ENCODE measurements around the gene PLEKHG5. TPM values are rescaled to one million over a fixed set of nuclear protein-coding genes. Genes with fewer than 3 reads are reported as not detected.
A peak's percentile ranks its signal among the peaks of the same experiment; 100 is the strongest.

Gene PLEKHG5
- total and polyA plus RNA-seq, 2 experiments from 2014 or later = 9.6 to 34.8 TPM

DNA sequence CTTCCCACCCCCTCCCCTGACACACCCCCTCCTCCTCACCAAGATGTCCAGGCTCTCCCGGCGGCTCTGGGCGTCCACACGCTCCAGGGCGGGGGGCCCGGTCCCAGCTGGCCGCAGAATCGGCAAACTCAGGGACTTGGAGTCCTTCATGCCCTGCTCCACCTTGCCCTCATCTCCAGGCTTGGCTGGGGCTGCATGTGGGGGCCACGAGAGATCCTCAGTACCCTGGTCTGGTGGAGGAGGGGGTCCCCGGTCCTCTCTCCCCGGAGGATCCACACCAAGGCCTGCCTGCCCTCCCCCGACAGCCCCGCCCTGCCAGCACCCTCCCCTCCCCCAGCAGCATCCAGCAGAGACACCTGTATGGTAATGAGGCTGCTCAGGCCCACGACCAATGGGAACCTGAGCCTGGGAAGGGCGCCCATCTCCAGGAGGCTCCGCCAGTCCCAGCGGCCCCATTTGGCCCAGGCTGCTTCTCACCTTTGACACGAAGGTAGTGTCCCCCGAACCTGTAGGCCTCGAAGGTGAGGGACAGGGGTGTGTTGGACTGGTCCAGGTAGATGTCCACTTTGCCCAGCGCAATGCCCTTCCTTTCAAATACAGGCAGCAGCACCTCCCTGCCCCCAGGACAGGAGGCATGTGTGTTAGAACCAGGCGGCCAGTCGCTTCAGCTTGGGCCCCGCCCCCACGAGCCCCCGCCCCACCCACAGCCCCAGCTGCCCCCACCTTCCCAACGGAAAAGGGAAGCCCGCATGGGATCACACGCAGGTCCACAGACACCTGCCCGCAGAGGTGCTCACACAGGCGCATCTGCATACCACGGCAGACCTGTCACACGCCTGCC is 17.3 kb downstream of the PLEKHG5 start:
- H3K27me3 ChIP-seq = no peaks in the 10 kb centered on the region
- no peak for DNase-seq (ENCODE audit: low read depth in 1 of 2, low spot score in 1 of 2)
- no peaks in the 10 kb centered on the region for H3K9me3 ChIP-seq (ENCODE audit: low read depth)
- no peak overlapping the region for H3K27ac ChIP-seq
- no peak for TF ChIP-seq CTCF (IDR thresholded peaks at IDR 0.05; ENCODE audit: low read depth, low read length)
- H3K36me3 ChIP-seq = peaks cover 7% of the 10 kb centered on the region
- H3K4me3 ChIP-seq = no peak overlapping the region
- no peaks in the 10 kb centered on the region for H3K4me1 ChIP-seq (ENCODE audit: low read depth)

- Histone ChIP-seq H3K4me3 (no peak overlapping the region), H3K27ac (no peak overlapping the region), H3K4me1 (ENCODE audit: low read depth) (no peaks in the 10 kb centered on the region), H3K9me3 (ENCODE audit: low read depth) (no peaks in the 10 kb centered on the region), H3K27me3 (no peaks in the 10 kb centered on the region), H3K36me3 (peaks cover 7% of the 10 kb centered on the region)
- no peak for TF ChIP-seq CTCF (IDR thresholded peaks at IDR 0.05; ENCODE audit: low read depth, low read length)
- no peak for DNase-seq (ENCODE audit: low read depth in 1 of 2, low spot score in 1 of 2)
Observed at GRCh38 chr1:6473156-6473555, 18.3 kb downstream of the PLEKHG5 start.

DNA sequence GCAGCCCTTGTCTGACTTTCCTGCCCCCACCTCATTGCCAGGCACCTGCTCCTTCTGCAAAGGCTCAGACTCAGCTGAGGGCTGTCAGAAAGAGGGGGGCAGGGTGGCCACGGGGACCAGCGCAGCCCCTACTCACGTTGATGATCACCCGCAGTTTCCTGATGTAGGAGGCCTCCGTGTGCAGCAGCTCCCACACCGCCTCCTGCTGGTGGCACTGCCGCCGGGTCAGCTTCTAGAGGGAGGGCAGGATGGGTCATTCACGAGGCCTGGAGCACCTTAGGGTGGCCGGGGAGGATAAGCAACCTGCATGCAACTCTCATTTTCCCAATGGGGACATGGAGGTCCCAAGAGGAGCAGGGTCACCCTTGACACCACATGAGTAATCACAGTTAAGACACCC is 19.1 kb downstream of the PLEKHG5 start:
- no peaks in the 10 kb centered on the region for H3K27me3 ChIP-seq
- DNase-seq (ENCODE audit: low read depth in 1 of 2, low spot score in 1 of 2) = no peak
- no peaks in the 10 kb centered on the region for H3K9me3 ChIP-seq (ENCODE audit: low read depth)
- H3K27ac ChIP-seq = no peak overlapping the region
- peaks cover 7% of the 10 kb centered on the region for H3K36me3 ChIP-seq
- H3K4me3 ChIP-seq = no peak overlapping the region
- peak; percentile 34 for TF ChIP-seq CTCF (IDR thresholded peaks at IDR 0.05; ENCODE audit: low read depth, low read length)
- H3K4me1 ChIP-seq (ENCODE audit: low read depth) = no peaks in the 10 kb centered on the region

DNA sequence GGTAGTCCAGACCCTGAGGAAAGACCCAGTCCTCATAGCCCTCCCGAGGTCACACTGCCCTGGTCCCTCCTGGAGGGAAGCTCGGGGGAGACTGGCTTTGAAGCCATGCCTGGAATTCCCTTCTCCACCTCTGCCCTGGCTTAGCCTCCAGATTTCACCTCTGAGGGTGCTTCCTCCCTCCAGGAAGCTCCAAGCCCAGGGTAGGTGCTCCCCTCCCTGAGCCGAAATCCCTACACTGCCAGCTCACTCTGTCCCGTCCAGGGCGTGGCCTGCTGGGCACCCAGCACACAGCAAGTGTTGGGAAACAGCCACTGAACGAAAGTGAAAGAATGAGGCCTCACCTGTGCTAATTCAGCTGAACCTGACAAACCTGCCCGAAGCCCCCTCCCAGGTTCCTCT is 19.5 kb downstream of the PLEKHG5 start:
- Histone ChIP-seq H3K4me1 (ENCODE audit: low read depth) (no peaks in the 10 kb centered on the region), H3K27me3 (no peaks in the 10 kb centered on the region), H3K27ac (no peak overlapping the region), H3K36me3 (peaks cover 7% of the 10 kb centered on the region), H3K4me3 (no peak overlapping the region), H3K9me3 (ENCODE audit: low read depth) (no peaks in the 10 kb centered on the region)
- TF ChIP-seq CTCF (IDR thresholded peaks at IDR 0.05; ENCODE audit: low read depth, low read length) = no peak
- no peak for DNase-seq (ENCODE audit: low read depth in 1 of 2, low spot score in 1 of 2)

DNA sequence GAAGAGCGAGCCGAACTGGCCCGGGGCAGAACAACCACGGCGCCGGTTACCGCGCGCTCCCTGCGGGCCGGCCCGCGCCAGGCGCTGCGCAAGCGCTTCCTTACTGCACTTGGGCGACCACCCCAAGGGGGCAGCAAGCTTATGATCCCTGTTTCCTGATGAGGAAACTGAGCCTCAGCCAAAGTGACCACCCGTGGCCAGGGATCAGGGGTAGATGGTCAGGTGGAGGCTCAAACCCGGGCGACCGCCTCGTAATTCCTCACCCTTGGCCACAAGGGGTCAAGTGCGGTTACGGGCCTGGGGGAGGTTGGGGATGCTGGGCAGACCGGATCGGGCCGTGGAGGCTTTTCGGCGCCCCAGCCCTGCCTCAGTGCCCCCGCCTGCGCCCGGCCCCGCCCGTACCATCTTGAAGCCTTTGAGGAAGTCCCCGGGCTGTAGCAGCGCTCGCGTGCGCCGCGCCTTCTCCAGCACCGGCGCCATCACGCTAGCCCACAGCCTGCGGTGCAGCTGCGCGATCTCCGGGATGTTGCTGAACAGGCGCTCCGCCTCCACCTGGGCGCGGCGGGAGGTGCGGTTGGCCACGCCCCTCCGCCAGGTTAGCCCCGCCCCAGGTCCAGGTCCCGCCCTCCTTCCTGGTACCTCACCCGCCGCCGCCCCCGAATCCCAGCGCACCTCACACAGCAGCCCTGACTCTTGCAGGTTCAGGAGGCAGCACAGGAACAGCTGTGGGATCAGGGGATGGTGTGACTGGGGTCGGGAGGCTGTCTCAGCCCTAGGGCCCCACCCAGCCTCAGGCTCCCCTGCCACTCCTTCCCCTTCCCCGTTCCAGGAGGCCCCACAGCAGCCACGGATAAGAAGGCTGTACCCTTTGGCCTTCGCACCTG is 20.1 kb downstream of the PLEKHG5 start:
- H3K4me1 ChIP-seq (ENCODE audit: low read depth) = no peaks in the 10 kb centered on the region
- no peak overlapping the region for H3K4me3 ChIP-seq
- H3K9me3 ChIP-seq (ENCODE audit: low read depth) = no peaks in the 10 kb centered on the region
- no peak for DNase-seq (ENCODE audit: low read depth in 1 of 2, low spot score in 1 of 2)
- peaks cover 2% of the 10 kb centered on the region for H3K27me3 ChIP-seq
- H3K36me3 ChIP-seq = peaks cover 7% of the 10 kb centered on the region
- TF ChIP-seq CTCF (IDR thresholded peaks at IDR 0.05; ENCODE audit: low read depth, low read length) = no peak
- H3K27ac ChIP-seq = no peak overlapping the region

All from cardiac muscle cell (in vitro differentiated cells and primary cell).